Right renal cortex interstitium (tissue), 3 donors: Measurements from ENCODE around the gene CALHM3. TPM values are rescaled to one million over a fixed set of nuclear protein-coding genes. Genes with fewer than 3 reads are reported as not detected.
"Not testable (repeated sequence)": the region's sequence is repeated elsewhere in the genome, so short reads cannot be mapped to it uniquely, and the experiment has no call there.

ENCODE experiments used
- DNase-seq, 3 donors: peaks; one replicate each; pipeline ENCODE4 v3.0.0-alpha.2; 2013; ENCODE audit warnings: low read depth in 3 of 3, low spot score in 2 of 3
- polyA plus RNA-seq, 3 donors: library from polyadenylated mRNA; unstranded; fragments of 120-200 nt; gene quantifications; one replicate each; pipeline ENCODE4 v1.2.1, GENCODE V29; 2013; ENCODE audit not compliant: insufficient read length in 3 of 3

CALHM3 gene, protein sequence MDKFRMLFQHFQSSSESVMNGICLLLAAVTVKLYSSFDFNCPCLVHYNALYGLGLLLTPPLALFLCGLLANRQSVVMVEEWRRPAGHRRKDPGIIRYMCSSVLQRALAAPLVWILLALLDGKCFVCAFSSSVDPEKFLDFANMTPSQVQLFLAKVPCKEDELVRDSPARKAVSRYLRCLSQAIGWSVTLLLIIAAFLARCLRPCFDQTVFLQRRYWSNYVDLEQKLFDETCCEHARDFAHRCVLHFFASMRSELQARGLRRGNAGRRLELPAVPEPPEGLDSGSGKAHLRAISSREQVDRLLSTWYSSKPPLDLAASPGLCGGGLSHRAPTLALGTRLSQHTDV
- polyA plus RNA-seq: not detected

DNA sequence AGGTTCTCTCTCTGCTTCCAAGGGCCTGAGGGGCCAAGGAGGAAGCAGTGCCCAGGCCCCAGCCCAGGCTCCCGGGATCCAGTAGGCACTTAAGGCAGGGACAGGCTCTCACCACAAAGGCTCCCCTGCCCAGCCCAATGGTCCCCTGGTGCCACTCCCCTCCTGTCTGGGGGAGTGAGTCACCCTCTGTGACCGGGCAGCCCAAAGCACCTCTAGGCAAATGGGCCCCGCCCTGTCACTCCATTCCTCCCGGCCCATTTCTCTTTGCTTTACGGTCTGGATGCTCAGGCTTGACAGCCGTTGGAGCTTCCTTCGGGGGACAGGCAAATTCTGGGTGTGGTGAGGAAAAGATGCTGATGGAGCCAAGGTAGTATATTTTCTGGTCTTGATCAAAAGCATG lies at the start of gene CALHM3:
Gene CALHM3 (minus strand): TSS at position 106 of the 400 bp plus-strand sequence. CDS start 208 bp downstream, outside the sequence.
- DNase-seq: no peak

DNA sequence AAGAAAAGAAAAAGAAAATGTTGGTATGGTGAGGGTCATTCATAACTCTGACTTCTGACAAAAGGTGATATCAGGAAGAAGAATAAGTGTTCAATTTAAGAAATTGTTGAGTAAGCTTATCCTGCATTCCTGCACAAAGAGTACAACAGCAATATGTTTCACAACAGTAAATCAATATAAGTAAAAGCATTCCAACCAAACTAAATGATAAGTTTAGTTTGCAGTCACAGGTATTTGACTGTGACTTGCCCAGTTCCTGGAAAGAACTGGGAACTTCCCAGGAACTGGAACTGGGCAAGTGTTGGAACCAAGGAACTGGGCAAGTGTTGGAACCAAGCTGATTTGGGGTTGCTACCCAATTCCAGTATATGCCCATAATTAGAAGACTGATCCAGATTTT lies 49.5 kb upstream of the CALHM3 start:
- DNase-seq: no peak

- not testable (repeated sequence) for DNase-seq
These were observed 48.4 kb upstream of the CALHM3 start for GRCh38 chr10:103527476-103527875.

DNA sequence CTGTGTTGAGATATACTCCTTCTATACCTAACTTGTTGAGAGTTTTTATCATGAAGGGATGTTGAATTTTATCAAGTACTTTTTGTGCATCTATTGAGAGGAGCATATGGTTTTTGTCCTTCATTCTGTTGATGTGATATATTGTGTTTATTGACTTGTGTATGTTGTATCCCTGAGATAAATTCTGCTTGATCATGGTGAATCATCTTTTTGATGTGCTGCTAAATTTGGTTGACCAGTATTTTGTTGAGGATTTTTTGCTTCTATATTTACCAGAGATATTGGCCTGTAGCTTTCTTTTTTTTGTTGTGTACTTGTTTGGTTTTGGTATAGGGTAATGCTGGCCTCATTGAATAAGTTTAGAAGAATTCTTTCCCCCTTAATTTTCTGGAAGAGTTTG lies 46.9 kb upstream of the CALHM3 start:
- DNase-seq: no peak

- DNase-seq: no peak
These were observed 44.6 kb upstream of the CALHM3 start for GRCh38 chr10:103523683-103524082.

- not testable (repeated sequence) for DNase-seq
These were observed 43.0 kb upstream of the CALHM3 start for GRCh38 chr10:103522006-103522405.

GRCh38 chr10:103519798-103520197 lies 40.8 kb upstream of the CALHM3 start:
- DNase-seq: no peak

GRCh38 chr10:103517234-103518085 lies 38.4 kb upstream of the CALHM3 start:
- no peak for DNase-seq

DNA sequence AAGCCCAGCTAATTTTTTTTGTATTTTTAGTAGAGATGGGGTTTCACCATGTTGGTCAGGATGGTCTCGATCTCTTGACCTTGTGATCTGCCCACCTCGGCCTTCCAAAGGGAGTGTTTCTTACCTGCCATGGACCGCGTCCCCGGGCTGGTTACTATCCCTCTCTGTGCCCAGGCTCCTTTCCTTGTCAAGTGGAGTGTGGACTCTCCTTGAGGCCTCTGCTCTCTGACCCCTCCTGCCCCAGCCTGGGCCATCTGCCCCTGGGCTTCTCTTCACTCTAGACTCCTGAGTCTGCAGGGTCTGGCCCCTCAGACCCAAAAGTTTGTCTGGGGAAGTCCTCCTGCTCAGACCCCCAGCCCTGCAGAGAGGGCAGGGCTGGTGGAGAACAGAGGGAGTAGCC lies 35.2 kb upstream of the CALHM3 start:
- DNase-seq: no peak

DNA sequence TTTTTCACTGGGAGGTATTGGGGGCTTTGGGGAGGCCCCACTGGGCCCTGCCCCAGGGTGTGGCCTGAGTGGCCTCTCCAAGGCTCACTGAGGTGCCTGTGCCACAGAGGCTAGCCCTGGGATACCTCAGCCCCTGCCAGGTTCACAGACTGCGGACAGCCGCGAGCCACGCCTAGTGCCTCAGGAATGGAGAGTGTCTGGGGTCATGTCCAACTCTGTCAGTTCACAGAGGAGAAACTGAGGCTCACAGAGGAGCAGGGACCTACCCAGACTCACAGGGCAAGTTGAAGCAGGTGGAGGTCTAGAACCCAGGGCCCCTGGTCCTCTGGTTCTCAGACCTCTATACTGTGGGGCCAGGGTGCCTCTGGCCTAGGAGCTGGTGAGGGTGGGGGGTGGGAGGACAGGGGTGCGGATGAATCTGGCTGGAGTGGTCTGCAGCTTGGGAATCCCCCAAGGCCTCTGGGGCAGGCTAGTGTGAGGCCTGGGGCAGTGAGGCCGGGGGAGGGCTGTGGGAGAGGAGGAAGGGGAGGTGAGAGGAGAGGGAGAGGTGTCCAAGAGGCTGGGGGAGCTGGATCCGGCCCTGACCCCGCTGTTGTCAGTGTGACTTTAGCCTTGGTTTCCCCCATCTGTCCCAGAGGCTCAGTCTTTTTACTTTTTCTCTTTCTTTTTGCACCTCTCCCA lies 34.5 kb upstream of the CALHM3 start:
- DNase-seq: no peak

DNA sequence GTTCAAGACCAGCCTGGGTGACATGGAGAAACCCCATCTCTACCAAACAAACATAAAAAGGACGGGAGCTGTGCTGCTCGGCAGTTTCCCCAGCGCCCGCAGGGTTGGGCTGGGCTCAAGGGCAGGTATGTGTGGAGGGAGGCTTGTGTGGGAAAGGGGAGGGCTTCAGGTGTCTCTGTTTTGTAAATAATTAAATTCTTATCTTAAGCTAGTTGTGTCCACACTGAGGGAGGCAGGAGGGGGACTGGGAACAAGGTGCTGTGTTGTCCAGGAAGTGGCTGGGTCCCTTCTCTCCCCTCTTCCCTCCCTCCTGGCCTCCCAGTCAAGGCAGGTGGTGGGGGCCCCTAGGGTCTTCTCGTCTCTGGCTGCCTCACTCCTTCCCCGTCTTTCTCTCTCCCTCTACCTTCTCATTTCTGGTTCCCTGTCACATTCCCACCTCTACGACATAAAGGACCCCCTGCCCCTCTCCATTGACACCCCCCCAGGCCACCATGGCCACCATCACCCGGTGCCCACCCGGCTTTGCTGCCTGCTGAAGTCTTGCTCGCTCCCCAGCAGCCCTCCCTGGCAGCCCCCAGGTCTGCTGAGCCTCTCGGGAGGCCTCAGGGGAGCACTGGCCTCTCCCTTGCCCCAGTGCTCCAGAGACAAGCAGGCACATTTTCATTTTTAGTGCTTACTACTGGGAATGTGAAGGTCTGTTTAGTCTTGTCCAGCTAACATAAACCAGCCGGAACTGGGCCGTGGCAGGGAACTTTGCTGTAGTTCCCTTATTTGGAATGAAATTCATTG lies 33.7 kb upstream of the CALHM3 start:
- DNase-seq: no peak

- DNase-seq: no peak
These were observed 33.1 kb upstream of the CALHM3 start for GRCh38 chr10:103512166-103512565.

DNA sequence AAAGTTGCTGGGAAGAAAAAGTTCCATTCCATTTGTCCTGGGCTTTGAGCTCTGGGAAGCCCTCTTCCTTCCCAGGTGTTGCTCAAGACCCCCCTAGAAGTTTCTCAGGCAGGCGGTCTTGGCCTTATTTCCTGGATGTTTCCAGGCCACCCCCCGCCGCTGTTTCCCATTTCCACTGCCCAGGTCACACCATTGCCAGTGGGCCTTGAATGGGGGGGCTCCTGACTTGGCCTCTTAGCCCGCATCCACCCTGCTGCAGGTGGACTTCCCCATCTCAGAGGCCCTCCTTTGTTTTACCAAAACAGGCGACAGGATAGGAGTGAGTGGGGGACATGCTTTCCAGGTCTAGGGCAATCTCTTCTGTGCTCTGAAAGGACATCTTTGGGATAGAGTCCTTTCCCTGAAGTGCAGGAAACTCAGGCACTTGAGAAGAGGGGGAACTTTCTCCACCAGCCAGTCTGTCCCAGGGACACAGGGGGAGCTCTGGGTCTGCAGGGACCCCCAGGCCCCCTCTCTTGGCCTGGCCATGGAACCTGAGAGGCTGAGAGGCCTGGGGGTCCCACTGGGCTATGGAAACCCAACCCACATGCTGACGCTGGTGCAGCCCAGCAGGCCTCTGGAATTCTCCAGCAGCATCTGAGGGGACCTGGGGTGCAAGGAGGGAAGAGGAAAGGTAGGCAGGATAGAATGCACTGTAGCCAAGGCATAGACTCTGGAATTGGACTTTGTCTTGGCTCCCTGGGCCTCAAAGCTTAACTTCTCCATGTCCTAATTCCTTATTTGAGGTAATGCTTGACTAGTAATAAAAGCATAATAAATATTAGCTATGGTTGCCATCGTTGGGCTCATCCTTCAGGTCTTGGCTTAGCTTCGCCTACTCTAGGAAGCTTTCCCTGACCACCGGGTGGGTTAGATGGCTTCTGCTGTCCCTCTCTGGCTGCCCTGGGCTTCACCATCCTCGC lies 32.0 kb upstream of the CALHM3 start:
- DNase-seq: no peak

DNA sequence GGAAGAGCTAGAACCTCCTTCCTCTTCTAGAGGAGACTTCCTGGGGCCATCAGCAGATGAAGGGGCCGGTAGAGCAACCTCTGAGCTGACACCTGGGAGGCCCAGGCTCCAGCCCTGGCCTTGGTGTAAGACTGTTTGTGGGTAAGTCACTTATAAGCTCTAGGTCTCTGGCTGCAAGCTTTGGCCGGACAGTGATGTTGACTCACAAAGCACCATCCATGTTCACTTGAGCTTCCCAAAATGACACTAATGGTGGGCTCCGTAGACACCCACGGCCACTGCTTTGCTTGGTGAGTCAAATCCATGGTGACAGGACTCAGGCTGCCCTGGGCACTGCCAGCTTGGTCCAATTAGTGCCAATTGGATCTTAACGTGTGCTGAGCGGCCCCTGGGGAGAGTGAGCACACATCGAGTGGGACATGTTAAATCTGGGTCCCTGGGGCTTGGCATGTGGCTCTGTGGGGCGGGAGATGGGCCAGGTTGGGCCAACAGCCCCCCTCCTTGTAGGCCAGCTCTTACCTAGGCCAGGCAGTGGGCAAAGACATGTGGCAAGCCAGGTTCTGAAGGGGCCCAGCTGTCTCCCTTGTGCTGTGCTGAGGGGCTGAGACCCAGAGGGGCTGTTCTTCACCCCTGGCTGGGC lies 31.1 kb upstream of the CALHM3 start:
- no peak for DNase-seq

GRCh38 chr10:103507235-103508191 lies 28.5 kb upstream of the CALHM3 start:
- DNase-seq: no peak

- no peak for DNase-seq
These were observed 27.0 kb upstream of the CALHM3 start for GRCh38 chr10:103506061-103506460.

- DNase-seq: no peak
These were observed 25.2 kb upstream of the CALHM3 start for GRCh38 chr10:103504181-103504783.
